Activated CD8-positive, alpha-beta memory T cell treated with anti-CD3 and anti-CD28 coated beads, Interleukin-2, amount 50 U/mL, for 24 hours (primary cell): ENCODE measurements around the gene CNNM3.
"Not testable (repeated sequence)": the region's sequence is repeated elsewhere in the genome, so short reads cannot be mapped to it uniquely, and the experiment has no call there.

Experiments used
- DNase-seq: peaks from one replicate; pipeline ENCODE4 v3.0.0-alpha.2; 2020; ENCODE audit errors: extremely low read depth

CNNM3 gene

DNA sequence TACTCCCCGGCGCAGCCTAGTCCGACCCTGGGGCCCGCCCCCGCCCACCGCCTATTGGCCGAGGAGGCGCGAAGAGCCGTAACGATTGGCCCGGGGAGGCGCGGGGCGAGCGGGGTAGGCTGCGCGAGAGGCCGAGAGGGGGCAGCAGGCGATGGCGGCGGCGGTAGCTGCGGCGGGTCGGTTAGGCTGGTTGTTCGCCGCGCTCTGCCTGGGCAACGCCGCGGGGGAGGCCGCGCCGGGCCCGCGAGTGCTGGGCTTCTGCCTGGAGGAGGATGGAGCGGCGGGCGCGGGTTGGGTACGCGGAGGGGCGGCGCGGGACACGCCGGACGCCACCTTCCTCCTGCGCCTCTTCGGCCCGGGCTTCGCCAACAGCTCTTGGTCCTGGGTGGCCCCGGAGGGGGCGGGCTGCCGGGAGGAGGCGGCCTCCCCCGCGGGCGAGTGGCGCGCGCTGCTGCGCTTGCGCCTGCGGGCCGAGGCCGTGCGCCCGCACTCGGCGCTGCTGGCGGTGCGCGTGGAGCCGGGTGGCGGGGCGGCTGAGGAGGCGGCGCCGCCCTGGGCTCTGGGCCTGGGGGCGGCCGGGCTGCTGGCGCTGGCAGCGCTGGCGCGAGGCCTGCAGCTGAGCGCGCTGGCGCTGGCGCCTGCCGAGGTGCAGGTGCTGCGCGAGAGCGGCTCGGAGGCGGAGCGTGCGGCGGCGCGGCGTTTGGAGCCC lies at the start of gene CNNM3:
TSS of gene CNNM3 (plus strand) at position 142 of the 709 bp plus-strand sequence. CDS start at position 152, 10 bp downstream.
- peak; percentile 86 for DNase-seq

DNA sequence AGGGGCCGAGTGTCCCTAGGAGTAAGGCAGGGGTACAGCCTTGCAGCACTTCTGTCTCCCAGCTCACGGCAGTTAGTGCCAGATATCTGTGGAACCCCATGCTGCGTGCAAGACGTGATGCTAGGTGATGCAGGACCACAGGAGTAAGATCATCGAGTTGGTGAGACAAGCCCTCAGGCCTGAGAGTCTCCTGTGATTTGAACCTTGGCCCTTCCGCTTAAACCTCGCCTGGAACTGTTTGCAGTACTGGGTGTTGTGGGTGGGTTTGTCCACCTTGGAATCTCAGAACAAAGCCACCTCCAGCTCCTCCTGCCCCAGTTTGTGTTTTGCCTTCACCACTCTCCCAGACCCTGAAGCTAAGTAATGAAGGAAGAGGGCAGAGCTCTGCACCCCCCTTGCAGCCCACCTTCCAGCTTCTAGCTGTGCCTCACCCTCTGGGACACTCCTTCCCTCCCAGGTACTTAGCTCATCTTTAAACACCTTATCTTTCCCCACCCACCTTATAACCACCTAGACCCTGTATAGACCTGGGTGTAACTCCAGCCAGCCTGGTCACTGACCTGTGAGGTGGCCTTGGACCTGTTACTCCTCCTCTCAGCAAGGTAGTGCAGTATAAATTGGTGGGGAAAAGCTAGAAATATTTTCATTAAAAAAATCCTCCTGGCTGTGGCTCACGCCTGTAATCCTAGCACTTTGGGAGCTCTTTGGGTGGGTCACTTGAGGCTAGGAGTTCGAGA lies 48.8 kb upstream of the CNNM3 start:
- no peak for DNase-seq

DNA sequence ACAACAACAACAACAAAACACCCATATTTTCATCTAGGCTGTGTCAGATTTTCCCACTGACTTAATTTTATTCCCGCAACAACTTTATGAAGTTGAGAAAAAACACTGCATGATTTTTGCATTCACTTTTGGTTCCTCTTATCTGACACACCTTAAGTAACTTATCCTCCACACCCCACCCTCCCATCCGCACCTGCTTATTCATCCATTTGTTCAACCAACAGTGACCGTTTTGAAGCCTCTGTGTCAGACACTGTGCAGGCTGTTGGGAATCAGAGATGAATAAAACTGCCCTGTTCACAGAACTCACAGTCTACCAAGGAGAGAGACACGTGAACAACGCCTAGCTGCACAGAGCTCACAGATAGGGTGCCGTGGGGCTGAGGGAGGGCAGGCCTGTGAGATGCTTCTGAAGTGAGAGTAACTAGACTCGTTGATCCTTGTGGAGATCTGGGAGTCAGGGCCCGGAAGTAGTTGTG lies 47.9 kb upstream of the CNNM3 start:
- DNase-seq: no peak

DNA sequence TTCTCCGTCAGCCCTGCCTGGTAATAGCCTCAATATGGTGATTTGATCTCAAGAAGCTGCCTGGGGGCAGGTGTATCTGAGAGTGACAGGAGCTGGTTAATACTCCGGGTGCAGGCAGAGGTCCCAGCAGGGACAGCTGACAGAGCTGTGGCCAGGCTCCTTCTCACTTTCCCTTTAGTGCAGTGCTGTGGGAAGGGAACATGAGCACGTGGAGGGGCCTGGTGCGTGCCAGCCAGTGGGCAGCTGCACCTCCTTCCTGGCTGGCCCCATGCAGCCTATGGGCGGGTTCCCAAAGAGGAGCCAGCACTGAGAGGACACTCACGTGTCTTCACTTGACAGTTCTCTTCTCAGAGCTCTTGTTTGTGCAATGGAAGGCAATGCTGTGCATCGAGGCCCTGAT lies 46.3 kb upstream of the CNNM3 start:
- no peak for DNase-seq

DNA sequence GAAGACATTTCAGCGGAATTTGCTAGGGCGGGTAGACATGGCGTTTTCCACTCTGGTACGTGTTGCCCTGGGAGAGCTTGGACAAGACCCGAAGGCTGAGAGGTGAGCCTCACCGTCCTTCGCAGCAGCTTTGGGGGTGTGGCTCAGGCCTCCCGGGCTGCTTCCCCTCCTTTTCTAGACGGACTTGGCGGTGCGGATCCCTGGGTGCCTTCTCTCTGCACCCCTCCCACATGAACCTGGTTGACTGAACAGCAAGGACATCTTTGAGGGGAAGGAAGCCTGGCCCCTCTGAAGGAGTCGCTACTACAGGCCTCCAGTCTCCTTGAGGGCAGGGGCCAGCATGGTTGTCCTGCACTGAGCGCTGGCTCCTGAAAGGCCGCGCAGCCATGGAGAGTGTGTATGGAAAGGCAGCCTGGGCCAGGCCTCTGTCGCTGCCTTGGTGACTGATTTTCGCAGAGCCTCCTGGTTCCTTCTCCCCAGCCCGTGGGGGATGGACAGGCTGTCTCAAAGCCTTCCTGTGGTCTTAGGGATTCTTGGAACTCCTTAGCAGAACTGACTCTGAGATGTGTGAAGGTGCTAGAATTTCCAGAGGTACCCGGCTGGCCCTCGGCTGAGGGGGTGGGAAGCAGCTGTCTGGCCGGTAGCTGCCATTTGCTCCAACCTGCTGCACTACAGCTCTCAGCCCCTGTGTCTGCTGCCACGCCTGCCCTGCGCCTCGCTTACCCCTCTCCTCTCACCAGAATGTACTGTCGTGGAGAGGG lies 45.4 kb upstream of the CNNM3 start:
- no peak for DNase-seq

DNA sequence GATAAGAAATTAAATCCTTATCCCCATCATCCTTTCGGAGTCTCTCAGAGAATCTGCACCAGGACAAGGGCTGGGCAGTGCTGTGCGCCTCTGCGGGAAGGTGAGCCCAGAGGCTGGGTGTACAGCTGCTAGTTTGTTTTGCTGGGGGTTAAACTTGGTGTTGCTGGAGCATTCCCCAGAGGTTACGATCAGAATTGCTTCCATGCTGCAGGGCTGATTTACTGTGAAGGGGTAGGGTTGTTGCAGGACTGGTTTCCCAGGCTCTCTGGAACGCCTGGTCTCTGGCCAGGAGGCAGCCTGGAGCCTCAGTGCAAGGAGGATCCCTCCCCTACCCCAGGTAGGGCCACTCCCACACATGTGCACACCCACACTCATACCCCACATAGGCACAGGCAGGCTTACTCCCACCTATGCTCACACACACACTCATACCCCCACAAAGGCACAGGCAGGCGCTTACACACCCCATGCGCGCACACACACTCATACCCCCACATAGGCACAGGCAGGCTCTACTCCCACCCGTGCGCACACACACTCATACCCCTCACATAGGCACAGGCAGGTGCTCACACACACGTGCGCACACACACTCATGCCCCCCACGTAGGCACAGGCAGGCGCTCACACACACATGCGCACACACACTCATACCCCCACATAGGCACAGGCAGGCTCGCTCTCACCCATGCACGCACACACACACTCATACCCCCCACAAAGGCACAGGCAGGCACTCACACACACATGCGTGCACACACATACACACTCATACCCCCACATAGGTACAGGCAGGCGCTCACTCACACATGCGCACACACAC lies 44.1 kb upstream of the CNNM3 start:
- no peak for DNase-seq

DNA sequence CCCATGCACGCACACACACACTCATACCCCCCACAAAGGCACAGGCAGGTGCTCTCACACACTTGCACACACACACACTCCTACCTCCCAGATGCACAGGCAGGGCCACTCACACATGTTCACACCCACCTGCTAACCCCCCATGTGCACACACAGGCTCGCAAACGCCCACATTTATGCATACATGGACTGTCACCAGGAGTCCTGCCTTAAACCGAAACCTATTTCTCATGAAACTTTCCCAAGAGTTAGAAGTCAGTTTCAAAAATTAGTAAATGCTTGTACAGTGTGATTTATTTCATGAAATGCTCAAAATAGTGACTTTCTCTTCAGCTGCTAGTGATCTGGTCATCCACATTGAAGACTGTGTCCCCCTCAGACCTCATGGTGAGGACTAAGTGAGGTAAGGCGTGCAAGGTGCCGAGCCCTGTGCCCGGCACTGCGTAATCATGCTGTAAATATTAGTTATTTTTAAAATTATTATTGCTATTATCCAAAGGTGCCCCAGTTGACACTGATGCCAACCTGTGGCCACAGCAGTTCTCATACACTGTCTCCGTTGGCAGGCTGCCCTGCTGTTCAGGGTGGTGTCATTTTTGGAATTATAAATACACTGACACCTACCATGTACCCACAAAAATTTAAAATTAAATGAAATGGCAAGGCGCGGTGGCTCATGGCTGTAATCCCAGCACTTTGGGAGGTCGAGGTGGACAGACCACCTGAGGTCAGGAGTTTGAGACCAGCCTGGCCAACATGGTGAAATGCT lies 43.0 kb upstream of the CNNM3 start:
- no peak for DNase-seq

DNA sequence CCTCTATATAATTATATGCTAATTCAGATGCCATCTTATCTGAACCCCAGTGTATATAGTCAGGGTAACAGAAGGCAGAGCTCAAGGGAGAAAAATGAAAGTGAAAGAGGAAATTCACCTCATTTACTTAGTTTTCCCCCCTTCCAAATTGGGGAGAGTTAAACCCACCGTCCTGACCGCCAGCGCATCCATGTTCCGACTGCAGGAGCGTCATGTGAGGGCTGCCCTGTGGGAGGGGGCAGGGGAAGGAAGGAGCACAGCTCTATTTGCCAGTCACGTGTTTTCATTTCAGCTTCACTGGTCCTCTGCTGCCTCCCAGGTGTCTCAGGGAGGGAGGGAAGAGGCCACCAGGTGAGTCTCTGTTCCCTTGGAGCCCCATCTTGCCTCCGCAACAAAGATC lies 42.1 kb upstream of the CNNM3 start:
- no peak for DNase-seq

DNA sequence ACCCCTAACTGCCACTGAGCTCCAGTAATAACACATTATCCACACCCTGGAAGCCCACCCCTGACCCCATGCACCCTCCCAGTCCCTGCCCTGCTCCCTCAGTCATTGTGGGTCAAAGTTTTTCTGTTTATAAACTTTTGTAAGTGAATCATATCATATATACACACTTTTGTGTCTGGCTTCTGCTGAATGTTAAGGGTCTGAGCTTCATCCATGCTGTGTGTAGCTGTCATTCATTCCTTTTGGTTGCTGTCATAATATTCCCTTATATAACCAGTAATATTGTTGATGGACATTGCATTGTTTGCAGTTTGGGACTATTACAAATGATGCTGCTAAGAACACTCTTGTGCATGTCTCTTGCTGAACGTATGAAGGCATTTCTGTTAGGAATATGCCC lies 40.9 kb upstream of the CNNM3 start:
- no peak for DNase-seq

DNA sequence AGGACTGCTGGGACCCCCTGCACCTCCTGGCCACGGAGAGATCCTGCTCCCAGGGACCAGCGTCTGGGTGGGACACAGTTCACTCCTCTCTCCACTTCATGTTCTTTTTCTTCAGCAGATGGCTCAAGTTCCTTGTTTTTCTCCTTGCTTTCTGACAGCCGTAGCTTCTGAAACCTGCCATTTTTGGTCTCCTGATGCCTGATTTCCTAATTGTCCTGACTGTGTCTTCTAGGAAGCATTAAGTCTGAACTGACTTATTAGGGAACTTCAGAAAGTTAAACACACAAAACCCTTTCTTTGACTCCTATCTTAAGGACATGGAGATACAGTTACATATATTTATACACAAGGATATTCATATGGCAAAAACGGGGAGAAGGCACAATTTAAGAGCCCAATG lies 32.7 kb upstream of the CNNM3 start:
- no peak for DNase-seq

DNA sequence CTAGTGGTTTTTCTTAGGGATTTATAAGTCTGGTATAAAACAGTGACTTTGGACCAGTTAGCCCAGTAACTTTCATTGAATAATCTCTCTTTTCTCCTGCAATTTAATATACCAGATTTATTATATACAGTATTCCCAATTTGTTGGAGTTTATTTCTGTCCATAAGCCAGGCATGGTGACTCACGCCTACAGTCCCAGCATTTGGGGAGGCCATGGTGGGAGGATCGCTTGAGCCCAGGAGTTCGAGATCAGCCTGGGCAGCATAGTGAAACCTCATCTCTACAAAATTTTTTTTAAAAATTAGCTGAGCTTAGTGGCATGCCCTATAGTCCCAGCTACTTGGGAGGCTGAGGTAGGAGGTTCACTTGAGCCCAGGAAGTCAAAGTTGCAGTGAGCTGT lies 28.7 kb upstream of the CNNM3 start:
- no peak for DNase-seq

DNA sequence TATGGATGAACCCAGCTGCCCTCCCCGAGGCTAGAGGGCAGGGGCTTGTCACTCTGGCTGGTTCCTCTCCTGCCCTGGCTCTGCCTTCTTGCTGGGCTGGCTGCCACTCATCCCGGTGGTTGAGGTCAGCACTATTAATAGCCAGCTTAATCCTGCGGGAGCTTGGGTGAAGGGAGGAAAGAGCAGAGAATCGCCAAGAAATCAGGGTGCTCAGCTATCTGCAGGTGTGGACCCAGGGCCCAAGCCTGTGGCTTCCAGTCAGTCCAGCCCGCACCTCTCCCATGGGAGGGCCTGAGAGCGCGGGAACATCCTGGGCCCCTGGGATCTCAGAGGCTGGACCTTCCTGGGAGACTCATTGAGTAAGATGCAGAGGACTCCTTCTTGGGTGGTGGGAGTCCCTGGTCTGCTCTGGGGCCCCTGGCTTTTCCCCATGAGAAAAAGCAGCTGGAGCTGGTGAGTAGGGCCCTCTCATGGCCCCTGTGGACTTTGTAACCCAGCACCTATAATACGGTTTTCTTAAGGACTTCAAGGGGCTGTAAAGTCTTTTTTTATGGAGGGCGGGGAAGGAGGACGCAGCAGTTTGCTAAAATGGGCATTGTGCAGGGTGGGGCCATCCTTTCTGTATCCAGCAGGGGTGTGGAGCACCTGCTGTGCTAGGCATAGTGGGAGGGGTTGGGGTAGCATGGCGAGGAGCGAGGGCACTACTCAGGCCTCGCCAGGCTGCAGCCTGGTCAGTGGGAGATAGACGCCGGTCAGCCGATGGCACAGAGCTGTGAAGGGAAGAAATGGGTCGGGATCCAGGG lies 27.4 kb upstream of the CNNM3 start:
- no peak for DNase-seq

DNA sequence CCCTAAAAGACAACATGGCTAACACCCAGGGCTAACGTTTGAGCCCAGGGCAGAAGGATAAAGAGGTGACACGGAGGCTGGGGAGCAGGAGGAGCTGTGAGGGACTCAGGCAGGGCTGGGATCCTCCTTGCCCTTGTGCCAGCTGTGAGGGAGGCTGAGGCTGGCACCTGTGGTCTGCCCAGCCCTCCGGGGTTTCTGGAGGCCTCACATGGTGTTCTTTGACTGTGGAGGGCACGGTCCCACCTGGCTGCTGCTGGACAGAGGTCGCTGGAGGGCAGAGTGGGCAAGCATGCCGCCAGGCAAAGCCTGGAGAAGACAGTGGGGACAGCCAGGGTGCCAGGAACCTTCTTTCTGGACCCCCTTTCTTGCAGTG lies 26.8 kb upstream of the CNNM3 start:
- no peak for DNase-seq

DNA sequence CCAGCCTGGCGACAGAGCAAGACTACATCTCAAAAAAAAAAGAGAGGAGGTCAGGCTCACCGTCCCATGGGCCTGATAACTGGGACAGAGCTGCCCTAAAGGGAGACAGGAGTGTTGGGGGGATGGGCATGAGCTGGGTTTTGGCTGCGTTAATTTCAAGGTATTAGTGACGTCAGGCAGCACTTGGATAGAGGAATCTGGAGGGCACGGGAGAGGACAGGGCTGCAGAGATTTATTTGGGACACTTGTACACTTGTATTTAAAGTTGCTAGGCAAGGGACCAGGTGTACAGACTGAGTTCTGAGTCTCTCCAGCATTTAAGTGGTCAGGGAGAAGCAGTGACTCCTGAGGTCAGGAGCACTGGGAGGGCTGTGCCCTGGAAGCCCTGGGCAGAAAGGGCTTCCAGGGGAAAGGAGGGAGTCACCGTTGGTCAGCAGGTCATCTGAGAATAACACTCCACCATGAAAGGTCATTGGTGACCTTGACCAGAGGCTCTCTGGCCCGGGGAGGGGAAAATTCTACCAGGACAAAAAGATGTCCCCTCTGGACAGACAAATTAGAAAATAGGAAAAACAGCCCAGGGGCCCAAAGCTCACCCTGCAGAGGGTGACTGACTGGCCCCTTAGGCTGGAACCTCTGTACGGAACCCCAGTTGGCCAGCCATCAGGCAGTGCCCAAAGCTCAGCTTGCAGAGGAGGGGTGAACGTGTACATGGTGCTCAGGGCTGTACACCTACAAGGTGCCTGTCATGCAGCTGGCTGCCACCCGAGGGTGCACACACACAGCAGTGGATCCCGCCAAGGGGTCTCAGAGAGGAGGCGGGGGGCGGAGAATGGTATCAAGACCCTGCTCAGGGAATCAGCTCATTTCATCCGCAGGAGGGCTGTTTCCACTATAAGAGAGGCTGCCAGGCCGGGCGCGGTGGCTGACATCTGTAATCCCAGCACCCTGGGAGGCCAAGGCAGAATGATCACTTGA lies 23.0 kb upstream of the CNNM3 start:
- DNase-seq: no peak

DNA sequence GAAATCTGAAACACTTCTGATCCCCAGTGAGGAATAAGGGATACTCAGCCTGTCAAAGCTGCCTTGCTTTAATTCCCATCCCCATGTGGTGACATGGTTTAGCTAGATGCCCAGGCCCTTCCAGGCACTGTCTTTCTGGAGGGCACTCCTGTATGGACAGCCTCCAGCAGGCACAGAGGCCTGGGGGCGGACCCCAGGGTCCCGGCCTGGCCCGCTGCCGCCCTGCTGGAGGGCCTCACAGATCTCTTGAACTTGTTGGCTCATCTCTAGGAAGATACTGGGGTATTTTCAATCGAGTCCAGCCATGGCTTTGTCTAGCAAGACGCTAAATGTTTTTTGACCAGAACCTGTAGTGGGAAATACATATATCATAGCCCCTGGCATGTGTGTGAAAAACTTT lies 21.0 kb upstream of the CNNM3 start:
- no peak for DNase-seq

DNA sequence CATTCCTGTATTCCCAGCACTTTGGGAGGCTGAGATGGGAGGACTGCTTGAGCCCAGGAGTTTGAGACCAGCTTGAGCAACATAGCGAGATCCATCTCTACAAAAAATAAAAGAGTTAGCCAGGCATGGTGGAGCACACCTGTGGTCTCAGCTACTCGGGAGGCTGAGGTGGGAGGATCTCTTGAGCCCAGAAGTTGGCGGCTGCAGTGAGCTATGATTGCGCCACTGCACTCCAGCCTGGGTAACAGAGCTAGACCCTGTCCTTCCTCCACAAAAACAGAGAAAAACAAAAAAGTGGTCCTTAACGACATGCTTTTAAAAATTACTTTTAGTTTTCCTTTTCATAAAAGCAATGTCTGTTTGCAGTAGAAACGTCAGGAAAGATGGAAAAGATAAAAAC lies 19.6 kb upstream of the CNNM3 start:
- DNase-seq: not testable (repeated sequence)

DNA sequence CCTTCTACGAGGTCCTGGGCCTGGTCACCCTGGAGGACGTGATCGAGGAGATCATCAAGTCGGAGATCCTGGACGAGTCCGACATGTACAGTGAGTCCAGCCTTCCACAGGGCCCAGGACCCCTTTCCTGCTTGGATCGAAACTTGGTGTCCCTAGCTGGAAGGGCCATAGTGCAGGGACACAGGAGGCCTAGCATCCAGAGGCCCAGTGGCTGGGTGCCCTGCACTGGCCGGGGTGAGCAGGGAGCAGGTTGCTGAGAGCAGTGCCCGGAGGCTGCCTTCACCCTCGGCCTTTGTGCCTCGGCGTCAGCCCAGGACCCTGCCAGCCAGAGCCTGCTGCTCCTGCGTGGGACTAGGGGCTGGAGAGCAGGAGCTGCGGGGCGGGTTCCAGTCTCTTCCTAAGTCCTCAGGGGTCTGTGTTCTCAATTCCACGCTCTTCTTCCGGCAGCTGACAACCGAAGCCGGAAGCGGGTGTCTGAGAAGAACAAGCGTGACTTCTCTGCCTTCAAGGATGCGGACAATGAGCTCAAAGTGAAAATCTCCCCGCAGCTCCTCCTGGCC lies 18.9 kb upstream of the CNNM3 start:
- no peak for DNase-seq

DNA sequence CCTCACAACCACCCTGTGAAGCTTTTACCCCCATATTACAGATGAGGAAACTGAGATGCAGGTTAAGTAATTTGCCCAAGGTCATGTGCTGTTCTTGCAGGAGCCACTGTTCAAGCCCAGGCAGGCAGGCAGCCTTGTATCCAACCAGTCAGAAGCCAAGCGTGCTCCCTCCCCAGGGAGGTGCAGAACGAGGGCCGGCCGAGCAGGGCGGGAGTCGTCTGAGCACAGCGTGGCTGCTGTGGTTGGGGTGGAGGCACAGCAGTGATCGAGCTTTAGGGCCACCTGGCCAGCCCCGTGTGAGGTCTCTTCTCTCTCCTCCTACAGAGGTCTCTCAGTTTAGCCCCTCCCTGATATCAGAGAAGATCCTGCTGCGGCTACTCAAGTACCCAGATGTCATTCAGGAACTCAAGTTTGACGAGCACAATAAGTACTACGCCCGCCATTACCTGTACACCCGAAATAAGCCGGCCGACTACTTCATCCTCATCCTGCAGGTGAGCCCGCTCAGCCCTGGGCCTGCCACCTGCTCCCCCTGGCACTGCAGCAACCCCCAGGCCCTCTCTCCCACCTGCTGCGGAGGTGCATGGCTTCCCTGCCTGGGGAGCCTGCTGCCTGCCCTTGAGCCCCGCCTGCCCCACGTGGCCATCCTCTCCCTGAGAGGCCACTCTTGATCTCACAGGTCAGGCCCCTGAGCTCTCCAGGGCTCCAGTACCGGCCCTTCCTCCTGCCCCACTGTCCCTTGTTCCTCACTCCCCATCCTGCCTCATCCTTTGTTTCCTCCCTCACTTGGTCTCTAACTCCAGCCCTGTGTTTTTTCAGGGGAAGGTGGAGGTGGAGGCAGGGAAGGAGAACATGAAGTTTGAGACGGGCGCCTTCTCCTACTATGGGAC lies 17.1 kb upstream of the CNNM3 start:
- no peak for DNase-seq
